Activated CD4-positive, CD25-positive, alpha-beta regulatory T cell treated with anti-CD3 and anti-CD28 coated beads, Interleukin-2, amount 50 U/mL, for 16 hours (primary cell): ENCODE data around the gene PGPEP1.
"Not testable (repeated sequence)": the region's sequence is repeated elsewhere in the genome, so short reads cannot be mapped to it uniquely, and the experiment has no call there.

Source experiments
- DNase-seq: peaks from one replicate; pipeline ENCODE4 v3.0.0-alpha.2; 2020; ENCODE audit warnings: low read depth, low spot score

The PGPEP1 gene

DNA sequence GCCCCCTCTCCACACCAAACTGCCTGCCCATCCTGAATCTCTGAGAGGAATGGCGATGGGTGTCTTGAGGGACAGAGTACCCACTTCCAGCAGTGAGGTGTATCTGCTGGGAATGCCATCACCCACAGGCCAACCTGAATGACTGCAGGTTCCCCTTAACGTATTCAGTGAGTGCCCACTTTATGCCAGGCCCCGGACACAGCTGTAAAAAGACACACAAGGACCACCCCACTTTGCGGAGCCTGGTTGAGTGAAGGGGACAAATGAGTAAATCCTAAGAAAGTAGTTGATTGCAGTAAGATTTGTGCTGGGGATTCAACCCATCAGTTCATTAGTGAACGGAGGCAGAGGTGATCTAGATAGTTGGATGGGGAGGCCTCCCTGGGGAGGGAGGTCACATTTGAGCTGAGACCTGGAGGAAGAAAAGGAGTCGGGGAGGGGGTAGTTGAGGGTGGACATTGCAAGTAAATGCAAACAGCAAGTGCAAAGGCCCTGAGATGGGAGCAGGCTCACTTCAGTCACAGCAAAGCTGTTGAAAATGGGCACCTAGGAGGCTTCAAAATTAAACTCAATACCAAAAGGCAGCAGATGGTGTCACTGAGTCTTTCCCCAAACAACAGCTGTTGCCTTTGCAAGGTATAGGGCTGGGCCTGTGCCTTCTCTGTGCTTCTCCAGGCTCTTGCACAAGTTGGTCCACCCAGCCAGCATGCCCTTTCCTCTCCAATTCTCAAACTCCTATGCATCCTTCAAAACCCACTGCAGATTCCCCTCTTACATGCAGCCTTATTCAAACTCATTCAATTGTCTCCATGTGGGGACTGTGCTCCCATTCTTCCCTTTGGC is 49.9 kb downstream of the PGPEP1 start:
- no peak for DNase-seq

DNA sequence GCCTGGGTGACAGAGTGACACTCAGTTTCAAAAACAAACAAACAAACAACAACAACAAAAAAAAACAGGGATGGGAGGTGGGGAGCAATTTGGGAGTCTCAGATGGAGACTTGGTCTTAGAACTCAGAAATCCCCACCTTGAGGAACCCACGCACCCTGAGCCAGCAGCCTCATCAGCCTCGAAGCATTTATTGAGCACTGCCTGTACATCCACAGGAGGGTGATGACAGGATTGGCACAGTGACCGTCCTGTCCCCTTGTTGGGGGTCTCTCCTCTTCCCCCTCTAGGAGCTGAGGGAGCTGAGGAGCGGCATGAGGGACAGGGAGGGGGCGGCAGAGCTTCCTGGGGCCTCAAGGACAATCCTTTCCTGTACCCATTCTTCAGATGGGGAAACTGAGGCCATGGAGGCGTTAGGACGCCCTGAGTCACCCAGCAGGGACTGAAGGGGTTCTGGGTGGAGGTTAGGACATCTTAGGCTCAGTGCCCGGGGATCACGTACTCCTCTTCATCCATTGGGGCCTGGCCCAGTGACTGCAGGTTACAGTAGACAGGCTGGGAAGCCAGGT is 51.2 kb downstream of the PGPEP1 start:
- DNase-seq, result no peak

- no peak for DNase-seq
Observed at GRCh38 chr19:18392417-18392816, 52.0 kb downstream of the PGPEP1 start.

- no peak for DNase-seq
Observed at GRCh38 chr19:18392926-18393325, 52.5 kb downstream of the PGPEP1 start.

DNA sequence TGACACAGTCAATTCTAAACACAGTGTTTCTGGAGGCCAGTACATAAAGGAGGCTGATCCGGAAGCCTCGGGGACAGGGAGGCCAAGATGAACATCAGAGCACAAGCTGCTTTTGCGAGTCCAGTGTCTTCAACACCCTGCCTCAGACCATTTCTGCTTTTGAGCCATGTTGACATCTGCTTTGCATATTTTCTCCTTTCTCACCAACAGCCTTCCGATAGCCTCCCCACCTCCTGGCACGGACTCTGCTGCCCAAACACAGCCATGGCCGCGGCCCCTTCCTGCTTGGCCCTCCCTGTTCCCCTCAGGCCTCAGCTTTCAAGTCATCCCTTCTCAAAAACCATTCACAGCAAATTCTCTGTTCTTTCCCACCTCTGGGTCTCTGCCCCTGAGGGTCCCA is 53.4 kb downstream of the PGPEP1 start:
- no peak for DNase-seq

DNA sequence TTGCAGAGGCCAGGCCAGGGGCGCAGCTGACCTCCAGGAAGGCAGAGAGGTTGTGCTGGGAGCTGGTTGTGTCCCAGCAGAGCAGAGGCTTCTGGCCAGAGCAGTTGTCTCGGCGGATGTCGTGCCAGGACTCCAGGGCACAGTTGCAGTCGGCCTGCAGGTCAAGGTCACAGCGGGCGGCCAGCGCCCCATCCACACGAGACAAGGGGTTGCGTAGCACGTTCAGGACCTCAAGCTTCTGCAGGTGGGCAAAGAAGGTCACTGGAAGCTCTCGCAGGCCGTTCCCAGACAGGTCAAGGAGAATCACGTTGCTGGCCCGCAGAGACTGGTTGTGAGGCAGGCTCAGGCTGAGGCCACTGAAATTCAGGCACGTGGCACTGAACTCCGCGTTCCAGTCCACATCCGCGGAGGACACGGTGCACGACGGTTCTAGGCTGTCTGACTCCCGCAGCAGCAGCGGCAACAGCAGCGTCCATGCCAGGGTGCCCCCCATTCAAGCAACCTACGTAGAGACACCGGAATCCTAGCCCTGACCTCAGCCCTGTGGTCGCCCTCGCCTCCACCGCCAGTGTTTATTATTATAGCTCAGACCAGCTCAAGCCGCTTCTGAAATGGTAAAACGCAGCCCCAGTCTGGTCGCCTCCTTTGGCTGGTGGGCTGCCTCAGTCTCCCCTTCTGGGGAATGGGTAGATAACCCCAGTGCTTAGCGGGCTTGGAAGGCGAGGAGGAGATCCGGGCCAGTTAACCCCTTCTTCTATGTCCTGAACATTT is 56.3 kb downstream of the PGPEP1 start:
- DNase-seq, result no peak

- DNase-seq, result no peak
Observed at GRCh38 chr19:18397242-18398202, 57.1 kb downstream of the PGPEP1 start, which contains the start of gene LRRC25. Gene LRRC25, minus strand, starts transcription at chr19:18397622. Its CDS starts 659 bp downstream, at chr19:18396963.

GRCh38 chr19:18399008-18399407 is 58.6 kb downstream of the PGPEP1 start:
- DNase-seq, result no peak

- DNase-seq, result no peak
Observed at GRCh38 chr19:18401580-18402112, 61.2 kb downstream of the PGPEP1 start.

DNA sequence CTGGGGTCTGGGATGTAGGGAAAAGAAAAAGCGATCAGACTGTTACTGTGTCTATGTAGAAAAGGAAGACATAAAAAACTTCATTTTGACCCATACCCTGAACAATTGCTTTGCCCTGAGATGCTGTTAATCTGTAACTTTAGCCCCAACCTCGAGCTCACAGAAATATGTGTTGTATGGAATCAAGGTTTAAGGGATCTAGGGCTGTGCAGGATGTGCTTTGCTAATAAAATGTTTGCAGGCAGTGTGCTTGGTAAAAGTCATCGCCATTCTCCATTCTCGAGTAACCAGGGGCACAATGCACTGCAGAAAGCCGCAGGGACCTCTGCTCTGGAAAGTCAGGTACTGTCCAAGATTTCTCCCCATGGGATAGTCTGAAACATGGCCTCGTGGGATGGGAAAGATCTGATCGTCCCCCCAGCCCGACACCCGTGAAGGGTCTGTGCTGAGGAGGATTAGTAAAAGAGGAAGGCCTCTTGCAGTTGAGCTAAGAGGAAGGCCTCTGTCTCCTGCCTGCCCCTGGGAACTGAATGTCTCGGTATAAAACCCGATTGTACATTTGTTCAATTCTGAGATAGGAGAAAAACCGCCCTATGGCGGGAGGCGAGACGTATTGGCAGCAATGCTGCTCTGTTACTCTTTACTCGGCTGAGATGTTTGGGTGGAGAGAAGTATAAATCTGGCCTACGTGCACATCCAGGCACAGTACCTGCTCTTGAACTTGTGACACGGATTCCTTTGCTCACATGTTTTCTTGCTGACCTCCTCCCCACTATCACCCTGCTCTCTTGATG is 62.3 kb downstream of the PGPEP1 start:
- not testable (repeated sequence) for DNase-seq

DNA sequence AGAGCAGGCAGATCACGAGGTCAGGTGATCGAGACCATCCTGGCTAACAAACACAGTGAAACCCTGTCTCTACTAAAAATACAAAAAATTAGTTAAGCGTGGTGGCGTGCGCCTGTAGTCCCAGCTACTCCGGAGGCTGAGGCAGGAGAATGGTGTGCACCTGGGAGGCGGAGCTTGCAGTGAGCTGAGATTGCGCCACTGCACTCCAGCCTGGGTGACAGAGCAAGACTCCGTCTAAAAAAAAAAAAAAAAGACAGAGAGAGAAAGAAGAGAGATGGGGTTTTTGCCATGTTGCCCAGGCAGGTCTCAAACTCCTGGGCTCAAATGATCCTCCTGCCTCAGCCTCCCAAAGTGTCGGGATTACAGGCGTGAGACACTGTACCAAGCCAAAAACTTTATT is 65.4 kb downstream of the PGPEP1 start:
- DNase-seq, result not testable (repeated sequence)

- no peak for DNase-seq
Observed at GRCh38 chr19:18406749-18407148, 66.4 kb downstream of the PGPEP1 start.

DNA sequence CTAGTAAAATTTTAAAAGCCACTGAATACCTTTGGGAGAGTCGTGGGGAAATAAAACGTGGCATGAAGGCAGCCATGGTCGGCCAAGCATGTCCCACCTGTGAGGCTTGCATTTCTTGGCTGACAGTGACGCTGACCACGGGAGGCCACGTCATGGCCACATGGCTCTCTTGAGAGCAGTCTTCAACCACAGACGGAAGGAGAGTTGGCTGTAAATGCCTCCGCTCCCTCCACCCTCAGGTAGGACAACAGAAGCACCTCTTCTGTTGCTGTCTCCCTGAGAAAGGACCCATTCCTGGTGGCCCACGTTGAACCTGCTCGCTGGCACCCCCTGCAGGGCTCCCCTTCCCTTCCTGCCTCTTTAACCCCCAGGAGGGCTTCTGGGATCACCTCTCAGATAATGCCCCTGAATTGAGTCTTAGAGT is 67.7 kb downstream of the PGPEP1 start:
- DNase-seq, result no peak

- no peak for DNase-seq
Observed at GRCh38 chr19:18412610-18413239, 72.3 kb downstream of the PGPEP1 start.

DNA sequence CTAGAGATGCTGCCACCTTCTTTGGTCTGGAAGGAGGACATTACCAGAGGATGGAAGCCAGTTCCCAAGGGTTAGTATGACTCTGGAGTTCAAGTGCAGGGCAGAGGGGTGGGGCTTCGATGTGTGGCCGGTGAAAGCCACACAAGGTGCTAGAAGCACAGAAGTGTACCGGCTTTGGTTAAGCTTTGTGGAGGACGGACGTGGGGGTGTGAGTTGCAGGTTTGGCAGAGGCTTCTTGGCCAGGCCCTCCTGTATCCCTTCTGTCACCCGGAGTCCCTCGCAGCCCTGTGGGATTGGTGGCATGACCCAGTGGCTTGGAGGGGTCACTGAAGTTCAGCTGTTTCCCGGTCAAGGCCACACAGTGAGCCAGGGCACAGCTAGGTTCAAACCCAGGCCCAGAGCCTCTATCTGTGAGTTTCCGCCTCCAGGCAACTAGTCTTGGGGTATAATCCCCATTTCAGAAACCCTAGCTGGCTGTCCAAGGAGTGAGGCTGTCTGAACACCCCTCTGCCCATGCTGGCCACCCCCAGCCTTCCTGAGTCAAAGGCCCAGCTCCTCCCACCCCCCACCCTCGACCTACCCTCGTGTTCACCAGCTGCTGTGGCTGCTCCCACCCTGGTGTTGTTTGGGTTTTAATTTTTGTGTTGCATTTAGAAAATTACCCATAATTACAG is 74.2 kb downstream of the PGPEP1 start:
- no peak for DNase-seq

- DNase-seq, result no peak
Observed at GRCh38 chr19:18415178-18415867, 74.9 kb downstream of the PGPEP1 start.

- DNase-seq, result no peak
Observed at GRCh38 chr19:18416778-18417249, 76.4 kb downstream of the PGPEP1 start.
